Uterus (tissue), 2 donors: ENCODE measurements around the gene XIRP2.

Source experiments
- POLR2A ChIP-seq, 2 donors: fragments of 450-650 bp; IDR thresholded peaks; one replicate each; pipeline ENCODE4 v1.6.1; 2016; ENCODE audit warnings: antibody characterized with exemption in 2 of 2, mild to moderate bottlenecking in 1 of 2, moderate library complexity in 1 of 2
- TF ChIP-seq, protein P1 (sequence below), 4 experiments: fragments of 200-600 bp in 2 of 4; fragments of 450-650 bp in 2 of 4; sonication (generic) in 2 of 4; IDR thresholded peaks; one replicate each; pipeline ENCODE4 v1.5.1; 2016 to 2019; ENCODE audit warnings: antibody characterized with exemption in 4 of 4, mild to moderate bottlenecking in 2 of 4, moderate library complexity in 1 of 4

DNA sequence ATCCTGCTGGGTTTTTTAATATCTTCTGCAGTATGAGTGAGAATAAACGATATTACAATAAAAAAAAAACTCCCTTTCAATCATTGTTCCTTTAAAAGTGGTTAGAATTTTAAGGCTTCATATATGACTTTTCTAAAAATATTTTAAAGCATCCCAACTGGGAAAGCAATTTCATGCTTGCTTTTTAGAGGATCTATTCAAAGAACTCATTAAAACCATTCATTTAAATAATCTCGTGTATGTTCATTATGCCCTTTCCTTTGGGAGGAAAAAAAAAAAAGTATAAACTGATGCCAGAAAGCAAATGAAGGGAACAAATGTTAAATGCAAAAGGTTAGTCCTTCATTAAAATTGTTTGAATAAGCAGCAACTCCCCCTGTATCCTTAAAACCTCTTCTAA lies 81.2 kb downstream of the XIRP2 start:
- TF ChIP-seq, protein P1, sequence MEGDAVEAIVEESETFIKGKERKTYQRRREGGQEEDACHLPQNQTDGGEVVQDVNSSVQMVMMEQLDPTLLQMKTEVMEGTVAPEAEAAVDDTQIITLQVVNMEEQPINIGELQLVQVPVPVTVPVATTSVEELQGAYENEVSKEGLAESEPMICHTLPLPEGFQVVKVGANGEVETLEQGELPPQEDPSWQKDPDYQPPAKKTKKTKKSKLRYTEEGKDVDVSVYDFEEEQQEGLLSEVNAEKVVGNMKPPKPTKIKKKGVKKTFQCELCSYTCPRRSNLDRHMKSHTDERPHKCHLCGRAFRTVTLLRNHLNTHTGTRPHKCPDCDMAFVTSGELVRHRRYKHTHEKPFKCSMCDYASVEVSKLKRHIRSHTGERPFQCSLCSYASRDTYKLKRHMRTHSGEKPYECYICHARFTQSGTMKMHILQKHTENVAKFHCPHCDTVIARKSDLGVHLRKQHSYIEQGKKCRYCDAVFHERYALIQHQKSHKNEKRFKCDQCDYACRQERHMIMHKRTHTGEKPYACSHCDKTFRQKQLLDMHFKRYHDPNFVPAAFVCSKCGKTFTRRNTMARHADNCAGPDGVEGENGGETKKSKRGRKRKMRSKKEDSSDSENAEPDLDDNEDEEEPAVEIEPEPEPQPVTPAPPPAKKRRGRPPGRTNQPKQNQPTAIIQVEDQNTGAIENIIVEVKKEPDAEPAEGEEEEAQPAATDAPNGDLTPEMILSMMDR (IDR thresholded peaks at IDR 0.05) = no peak
- TF ChIP-seq POLR2A (IDR thresholded peaks at IDR 0.05) = no peak
